GM12872 (cell line): ENCODE measurements around the gene C13orf46.

Source experiments
- TF ChIP-seq, protein P1 (sequence below): IDR thresholded peaks from 3 replicates; pipeline ENCODE4 v1.5.1; 2011; ENCODE audit warnings: low read depth, mild to moderate bottlenecking, low read length, moderate library complexity; ENCODE audit not compliant: insufficient read depth

The C13orf46 gene

GRCh38 chr13:114012921-114013320, 39.0 kb upstream of the C13orf46 start:
- TF ChIP-seq, protein P1, sequence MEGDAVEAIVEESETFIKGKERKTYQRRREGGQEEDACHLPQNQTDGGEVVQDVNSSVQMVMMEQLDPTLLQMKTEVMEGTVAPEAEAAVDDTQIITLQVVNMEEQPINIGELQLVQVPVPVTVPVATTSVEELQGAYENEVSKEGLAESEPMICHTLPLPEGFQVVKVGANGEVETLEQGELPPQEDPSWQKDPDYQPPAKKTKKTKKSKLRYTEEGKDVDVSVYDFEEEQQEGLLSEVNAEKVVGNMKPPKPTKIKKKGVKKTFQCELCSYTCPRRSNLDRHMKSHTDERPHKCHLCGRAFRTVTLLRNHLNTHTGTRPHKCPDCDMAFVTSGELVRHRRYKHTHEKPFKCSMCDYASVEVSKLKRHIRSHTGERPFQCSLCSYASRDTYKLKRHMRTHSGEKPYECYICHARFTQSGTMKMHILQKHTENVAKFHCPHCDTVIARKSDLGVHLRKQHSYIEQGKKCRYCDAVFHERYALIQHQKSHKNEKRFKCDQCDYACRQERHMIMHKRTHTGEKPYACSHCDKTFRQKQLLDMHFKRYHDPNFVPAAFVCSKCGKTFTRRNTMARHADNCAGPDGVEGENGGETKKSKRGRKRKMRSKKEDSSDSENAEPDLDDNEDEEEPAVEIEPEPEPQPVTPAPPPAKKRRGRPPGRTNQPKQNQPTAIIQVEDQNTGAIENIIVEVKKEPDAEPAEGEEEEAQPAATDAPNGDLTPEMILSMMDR: no peak

DNA sequence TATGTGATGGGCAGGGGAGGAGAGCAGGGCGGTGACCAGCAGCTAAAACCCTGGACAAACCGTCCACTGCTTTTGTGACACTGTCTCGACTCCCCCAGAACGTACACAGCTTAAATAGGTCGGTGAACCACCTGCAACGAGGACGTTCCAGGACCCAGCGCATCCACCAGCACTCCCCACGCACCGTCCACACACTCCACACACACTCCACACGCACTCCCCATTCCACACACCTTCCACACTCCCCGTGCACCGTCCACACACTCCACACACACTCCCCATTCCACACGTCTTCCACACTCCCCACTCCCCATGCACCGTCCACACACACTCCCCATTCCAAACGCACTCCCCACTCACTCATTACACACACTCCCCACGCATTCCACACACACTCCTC, 38.3 kb upstream of the C13orf46 start:
- TF ChIP-seq, protein P1: no peak

- TF ChIP-seq, protein P1: no peak
These were observed 37.4 kb upstream of the C13orf46 start for GRCh38 chr13:114011226-114011625.

- TF ChIP-seq, protein P1: no peak
These were observed 36.7 kb upstream of the C13orf46 start for GRCh38 chr13:114010401-114011101.

GRCh38 chr13:114009590-114010400, 35.9 kb upstream of the C13orf46 start:
- TF ChIP-seq, protein P1: no peak

DNA sequence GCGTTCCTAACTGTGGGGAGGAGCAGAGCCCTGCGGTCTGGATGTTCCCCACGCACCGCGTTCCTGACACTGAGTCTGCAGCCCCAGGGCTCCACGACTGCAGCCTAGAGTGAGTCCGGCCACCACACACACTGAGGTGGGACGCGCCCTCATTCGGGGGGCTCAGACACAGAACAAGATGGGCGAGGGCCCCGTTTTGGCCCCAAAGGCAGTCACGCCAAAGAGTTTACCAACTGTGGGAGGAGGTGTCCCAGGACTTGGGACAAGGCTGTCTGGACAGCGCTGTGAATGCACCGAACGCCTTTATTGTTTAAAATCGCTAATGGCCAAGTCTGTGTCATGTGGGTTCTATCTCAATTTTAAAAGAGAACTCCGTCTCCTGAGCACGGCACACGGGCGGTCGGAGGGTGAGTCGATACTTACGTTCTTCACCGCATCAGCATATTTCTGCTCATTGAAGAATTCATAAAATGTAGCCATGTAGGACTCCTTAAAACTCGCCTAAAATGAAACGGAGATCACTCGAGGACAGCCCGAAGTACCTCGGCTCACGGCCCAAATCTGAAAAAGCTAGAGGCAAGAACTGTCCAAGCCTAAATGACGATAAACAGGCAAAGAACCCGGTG, 35.2 kb upstream of the C13orf46 start:
- TF ChIP-seq, protein P1: no peak

GRCh38 chr13:114007566-114007965, 33.7 kb upstream of the C13orf46 start:
- TF ChIP-seq, protein P1: no peak
